HEK293 (cell line): Measurements from ENCODE around the gene CBFA2T2.

Source experiments
- CTCF ChIP-seq: fragments of 450-650 bp; formaldehyde crosslinking; IDR thresholded peaks from 2 replicates; pipeline ENCODE4 v1.5.1; 2016; ENCODE audit warnings: missing biosample characterization, missing genetic modification characterization
- ZBTB21 ChIP-seq: fragments of 450-650 bp; formaldehyde crosslinking; IDR thresholded peaks from 2 replicates; pipeline ENCODE4 v1.5.1; 2017; ENCODE audit warnings: missing biosample characterization, missing genetic modification characterization
- ZNF121 ChIP-seq: fragments of 450-650 bp; formaldehyde crosslinking; IDR thresholded peaks from 2 replicates; pipeline ENCODE4 v1.5.1; 2016; ENCODE audit warnings: missing biosample characterization, missing genetic modification characterization
- ZNF169 ChIP-seq: fragments of 450-650 bp; formaldehyde crosslinking; IDR thresholded peaks from 2 replicates; pipeline ENCODE4 v1.5.1; 2016; ENCODE audit warnings: missing biosample characterization, missing genetic modification characterization
- ZNF664 ChIP-seq: fragments of 450-650 bp; formaldehyde crosslinking; IDR thresholded peaks from 2 replicates; pipeline ENCODE4 v1.5.1; 2016; ENCODE audit warnings: missing biosample characterization, missing genetic modification characterization

- TF ChIP-seq ZNF121 (tag by site-specific recombination) (no peak), ZNF664 (tag by site-specific recombination) (peak; percentile 17; the same call in 1 of the 2 replicates), ZNF169 (tag by site-specific recombination) (no peak), ZBTB21 (no peak), CTCF (tag by site-specific recombination) (no peak)
These were observed 9.5 kb downstream of the CBFA2T2 start for GRCh38 chr20:33499355-33499754.
